Tibial nerve (tissue), 4 donors: ENCODE results near the gene RASGEF1C.

Experiments
- EP300 ChIP-seq, 2 donors: sonication (generic); formaldehyde crosslinking; IDR thresholded peaks; one replicate each; pipeline ENCODE4 v1.6.1; 2017; ENCODE audit warnings: antibody characterized with exemption in 2 of 2, mild to moderate bottlenecking in 1 of 2
- POLR2A ChIP-seq, 2 donors: fragments of 450-650 bp; IDR thresholded peaks; one replicate each; pipeline ENCODE4 v1.6.1; 2017; ENCODE audit warnings: antibody characterized with exemption in 2 of 2, mild to moderate bottlenecking in 2 of 2, moderate library complexity in 2 of 2
- TF ChIP-seq, protein P1 (sequence below), 5 experiments: fragments of 200-600 bp in 3 of 5; fragments of 450-650 bp in 2 of 5; sonication (generic) in 3 of 5; IDR thresholded peaks; one replicate each; pipeline ENCODE4 v1.5.1; 2016 to 2019; ENCODE audit warnings: antibody characterized with exemption in 5 of 5, mild to moderate bottlenecking in 3 of 5, moderate library complexity in 2 of 5

GRCh38 chr5:180141068-180141660, 67.8 kb downstream of the RASGEF1C start:
- TF ChIP-seq, protein P1, sequence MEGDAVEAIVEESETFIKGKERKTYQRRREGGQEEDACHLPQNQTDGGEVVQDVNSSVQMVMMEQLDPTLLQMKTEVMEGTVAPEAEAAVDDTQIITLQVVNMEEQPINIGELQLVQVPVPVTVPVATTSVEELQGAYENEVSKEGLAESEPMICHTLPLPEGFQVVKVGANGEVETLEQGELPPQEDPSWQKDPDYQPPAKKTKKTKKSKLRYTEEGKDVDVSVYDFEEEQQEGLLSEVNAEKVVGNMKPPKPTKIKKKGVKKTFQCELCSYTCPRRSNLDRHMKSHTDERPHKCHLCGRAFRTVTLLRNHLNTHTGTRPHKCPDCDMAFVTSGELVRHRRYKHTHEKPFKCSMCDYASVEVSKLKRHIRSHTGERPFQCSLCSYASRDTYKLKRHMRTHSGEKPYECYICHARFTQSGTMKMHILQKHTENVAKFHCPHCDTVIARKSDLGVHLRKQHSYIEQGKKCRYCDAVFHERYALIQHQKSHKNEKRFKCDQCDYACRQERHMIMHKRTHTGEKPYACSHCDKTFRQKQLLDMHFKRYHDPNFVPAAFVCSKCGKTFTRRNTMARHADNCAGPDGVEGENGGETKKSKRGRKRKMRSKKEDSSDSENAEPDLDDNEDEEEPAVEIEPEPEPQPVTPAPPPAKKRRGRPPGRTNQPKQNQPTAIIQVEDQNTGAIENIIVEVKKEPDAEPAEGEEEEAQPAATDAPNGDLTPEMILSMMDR (IDR thresholded peaks at IDR 0.05): no peak
- no peak for TF ChIP-seq EP300 (IDR thresholded peaks at IDR 0.05)
- TF ChIP-seq POLR2A (IDR thresholded peaks at IDR 0.05): no peak
